HG03045 (cell line): ENCODE data around the gene OSBPL2.

Source experiments
- ATAC-seq: cut with Tn5 transposase; IDR thresholded peaks from one replicate; pipeline ENCODE4 v1.9.1; 2021; ENCODE audit warnings: mild to moderate bottlenecking, moderate library complexity; ENCODE audit not compliant: unreplicated experiment

OSBPL2 gene

DNA sequence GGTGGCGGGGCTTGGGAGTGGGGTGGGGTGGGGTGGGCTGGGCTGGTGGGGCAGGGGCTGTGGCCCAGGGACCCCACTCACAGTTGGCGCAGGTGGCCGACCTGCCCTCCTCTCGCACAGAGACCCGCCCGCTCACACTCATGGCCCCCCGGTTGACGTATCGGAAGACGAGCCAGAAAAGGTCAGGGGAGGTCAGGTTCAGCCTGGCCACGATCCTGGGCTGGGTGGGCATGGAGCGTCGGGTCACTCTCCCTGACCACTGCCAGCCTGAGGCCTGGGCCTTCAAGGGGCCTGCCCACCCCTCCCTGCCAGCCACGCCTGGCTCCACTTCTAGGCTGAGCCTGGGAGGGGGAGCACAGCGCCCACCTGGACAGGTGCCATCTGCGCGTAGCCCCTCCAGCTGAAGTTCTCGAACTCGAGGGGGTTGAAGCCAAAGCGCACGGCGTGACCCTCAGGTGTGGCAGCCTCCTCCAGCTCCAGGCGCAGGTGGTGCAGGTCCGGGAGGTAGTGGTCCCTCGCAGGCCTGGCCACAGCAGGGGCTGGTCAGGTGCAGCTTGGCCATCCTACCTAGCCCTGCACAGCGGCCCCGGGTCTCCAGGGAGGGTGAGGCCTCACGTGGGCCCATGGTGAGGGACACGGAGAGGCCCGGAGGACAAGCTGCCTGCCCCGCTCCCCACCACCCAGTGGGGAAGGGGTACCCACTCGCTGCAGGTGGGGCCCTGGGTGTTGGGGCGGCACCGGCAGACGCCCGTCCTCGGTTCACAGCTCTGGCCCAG lies 95.7 kb downstream of the OSBPL2 start:
- no peak for ATAC-seq

DNA sequence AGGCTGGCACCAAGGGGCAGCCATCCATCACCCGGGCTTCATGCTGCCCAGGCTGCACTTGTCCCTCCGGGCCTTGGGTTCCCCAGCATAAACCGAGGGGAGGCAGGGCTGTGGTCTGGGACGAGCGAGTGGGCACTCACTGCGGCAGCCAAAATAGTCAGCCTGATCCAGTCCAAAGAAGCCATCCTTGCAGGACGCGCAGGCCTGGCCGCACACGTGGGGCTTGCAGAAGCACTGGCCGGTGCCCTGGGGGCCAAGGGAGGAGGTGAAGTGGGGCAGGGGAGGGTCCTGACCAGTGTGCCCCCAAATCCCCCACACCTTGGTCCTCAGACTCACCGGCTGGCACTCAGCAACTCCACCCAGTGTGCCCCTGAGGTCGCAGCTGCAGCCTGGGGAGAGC lies 96.6 kb downstream of the OSBPL2 start:
- ATAC-seq: no peak

DNA sequence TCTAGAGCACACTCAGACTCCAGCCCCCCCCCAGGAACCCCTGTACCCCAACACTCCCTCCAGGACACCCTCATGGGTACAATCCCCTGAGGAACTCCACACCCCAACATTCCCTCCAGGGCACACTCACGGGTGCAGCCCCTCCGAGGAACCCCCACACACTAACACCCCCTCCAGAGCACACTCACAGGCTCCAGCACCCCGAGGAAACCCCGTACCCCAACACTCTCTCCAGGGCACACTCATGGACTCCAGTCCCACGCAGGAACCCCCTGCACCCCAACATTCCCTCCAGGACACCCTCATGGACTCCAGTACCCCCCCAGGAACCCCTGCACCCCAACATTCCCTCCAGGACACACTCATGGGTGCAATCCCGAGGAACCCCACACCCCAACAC lies 97.2 kb downstream of the OSBPL2 start:
- no peak for ATAC-seq

DNA sequence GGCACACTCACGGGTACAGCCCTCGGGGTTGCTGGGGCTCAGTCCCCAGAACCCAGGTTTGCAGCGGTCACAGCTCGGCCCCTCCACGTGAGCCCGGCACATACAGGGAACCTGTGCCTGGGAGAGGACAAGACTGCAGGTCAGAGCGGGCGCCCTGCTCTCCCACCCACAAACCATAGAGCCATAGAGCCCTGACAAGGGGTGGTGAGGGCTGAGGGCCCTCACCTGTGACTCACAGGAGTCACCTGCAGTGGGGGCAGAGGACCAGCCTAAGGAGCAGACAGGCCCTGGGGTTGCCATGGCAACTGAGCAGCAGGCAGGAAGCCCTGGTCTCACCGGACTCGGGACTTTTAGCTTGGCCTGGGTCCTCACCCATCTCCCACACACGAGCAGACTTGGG lies 98.0 kb downstream of the OSBPL2 start:
- ATAC-seq: no peak

DNA sequence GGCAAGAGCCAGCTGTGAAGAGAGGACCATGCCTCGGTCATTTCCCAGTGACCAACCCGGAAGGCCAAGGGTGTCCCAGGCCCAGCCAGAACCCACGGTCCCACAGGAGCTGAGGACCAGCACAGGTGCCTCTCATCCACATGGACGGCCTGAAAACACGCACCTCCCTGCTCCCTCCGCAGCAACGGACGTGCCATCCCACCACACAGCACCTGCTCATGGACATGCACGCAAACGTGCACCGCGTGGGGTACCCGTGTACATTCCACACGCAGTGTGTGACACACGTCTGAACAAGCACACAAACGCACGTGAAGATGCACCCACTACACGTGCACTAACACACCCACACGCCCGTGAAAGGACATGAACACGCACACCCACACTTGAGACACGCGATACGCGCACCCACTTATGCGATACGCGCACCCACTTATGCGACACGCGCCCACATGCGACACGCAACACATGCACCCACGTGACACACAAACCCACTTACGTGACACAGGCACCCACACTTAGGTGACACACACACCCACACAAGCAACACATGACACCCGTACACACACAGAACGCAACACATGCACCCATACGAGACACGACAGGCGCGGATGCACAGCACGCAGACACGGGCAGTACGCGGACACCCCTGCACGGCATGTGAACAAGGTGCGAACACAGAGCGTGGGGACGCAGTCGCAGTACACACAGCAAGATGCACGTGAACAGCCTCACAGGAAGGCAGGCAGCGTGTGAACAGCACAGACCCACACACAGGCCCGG lies 98.6 kb downstream of the OSBPL2 start:
- no peak for ATAC-seq

DNA sequence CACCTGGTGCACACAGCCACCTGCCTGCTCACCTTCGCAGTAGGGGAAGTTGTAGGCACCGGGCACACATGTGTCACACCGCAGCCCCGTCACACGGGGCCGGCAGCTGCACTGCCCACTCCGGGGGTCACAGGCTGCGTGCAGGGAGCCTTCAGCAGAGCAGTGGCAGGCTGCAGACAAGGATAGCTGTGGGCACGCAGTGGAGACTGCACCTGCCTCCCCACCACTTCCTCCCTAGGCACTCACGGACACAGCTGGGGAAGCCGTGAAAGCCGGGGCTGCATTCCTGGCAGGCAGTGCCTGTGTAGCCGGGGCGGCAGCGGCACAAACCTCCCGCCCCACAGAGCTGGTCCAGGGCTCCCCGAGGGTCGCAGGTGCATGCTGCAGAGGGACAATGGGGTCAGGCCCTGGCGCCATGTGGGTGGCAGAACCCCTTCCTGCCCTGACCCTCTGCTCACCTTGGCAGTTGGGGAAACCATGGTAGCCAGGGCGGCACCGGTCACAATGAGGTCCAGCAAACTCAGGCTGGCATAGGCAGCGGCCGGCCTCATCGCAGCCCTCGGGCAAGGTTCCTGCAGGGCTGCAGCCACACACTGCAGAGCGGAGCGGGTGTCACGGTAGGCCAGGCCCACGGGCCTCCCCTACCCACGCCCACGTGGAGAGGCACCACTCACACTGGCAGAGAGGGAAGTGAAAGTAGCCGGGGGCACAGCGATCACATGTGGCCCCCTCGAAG lies 99.4 kb downstream of the OSBPL2 start:
- no peak for ATAC-seq

DNA sequence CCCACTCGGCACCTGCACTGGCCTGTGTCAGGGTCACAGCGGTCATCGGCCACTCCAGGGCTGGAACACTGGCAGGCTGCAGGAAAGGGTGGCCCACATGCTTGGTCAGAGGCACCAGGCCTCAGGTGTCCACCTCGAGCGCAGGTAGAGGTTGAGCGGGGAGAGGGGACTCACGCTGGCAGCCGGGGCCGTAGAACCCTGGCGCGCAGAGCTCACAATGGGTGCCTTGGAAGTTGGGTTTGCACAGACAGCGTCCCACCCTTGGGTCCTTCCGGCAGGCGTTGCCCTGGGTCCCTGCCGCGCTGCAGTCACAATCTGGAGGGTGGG lies 99.9 kb downstream of the OSBPL2 start:
- no peak for ATAC-seq

DNA sequence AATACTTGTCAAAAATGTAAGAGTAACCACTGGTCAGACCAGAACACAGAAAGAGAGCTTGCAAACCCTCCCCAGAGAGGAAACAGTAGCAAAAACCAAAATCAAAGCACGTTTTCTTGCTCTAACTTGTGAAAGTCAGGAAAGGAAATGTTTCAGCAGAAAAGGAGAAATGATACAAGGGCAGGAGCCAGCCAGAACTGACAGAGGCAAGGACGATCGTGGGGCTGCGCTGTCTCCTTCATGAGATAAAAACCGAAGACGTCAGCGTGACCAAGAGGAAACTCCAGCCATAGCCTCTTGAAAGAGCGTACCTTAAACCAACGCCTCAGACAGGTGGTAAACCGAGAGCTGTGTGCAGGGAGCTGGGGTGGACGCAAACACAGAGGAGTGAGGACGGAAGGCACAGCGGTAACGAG lies 101.3 kb downstream of the OSBPL2 start:
- ATAC-seq: peak; percentile 58

DNA sequence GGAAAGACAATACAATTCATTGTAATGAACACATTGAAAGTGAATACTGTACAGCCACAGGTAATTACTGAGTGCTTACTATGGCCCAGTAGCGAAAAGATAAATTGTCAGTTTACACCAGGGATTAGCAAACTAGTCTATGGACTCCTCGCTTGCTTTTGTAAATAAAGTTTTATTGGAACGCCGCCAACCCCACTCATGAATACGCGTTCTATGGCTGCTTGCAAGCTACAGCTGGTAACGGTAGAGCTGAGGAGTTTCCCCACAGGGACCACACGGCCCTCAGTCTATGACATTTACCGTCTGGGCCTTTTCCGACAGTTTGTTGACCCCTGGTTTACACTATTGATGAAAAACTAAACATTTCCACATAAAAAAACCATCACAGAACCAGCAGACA lies 104.6 kb downstream of the OSBPL2 start:
- no peak for ATAC-seq

DNA sequence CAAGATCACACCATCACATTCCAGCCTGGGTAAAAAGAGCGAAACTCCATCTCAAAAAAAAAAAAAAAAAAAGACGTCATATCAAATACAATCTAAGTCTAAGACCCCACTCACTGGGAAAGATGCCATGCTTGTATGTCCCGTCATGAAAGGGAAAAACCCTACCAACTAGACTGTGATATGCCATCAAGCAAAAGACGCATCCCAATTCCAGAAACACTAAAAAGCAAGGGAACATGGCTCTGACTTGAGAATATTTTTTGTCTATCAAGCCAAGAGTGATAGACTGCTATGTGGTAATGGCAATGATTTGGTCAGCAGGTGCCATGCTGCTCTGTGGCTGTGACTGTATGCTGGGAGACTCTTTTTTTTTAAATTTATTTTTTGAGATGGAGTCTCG lies 105.8 kb downstream of the OSBPL2 start:
- no peak for ATAC-seq

DNA sequence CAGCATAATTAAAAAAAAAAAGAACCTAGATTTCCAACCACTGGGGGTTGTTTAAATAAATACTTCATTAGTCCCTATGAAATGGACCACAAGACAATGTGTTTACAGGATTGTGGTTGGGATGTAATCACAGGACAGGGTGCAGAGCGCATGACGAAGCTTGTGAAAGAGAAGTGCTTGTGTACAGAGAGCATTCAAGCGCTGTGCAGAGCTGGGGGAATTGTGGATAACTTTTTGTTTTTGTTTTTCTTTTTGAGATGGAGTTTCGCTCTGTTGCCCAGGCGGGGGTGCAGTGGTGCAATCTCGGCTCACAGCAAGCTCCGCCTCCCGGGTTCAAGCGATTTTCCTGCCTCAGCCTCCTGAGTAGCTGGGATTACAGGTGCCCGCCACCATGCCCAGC lies 106.5 kb downstream of the OSBPL2 start:
- ATAC-seq: no peak
